Panc1 (cell line): ENCODE measurements around the gene ADORA1. TPM values are rescaled to one million over a fixed set of nuclear protein-coding genes. Genes with fewer than 3 reads are reported as not detected.

ENCODE experiments used
- ATAC-seq: fragments of 200-7000 bp; cut with Tn5 transposase; 2 replicates; pipeline ENCODE4 v1.9.1; 2020; ENCODE audit warnings: mild to moderate bottlenecking, moderate library complexity
- BruUV-seq: library from RNA; stranded (reverse); fragments of 400-500 nt; replicated peaks from 2 replicates; lab custom pipeline; 2021; lab: Mats Ljungman, UMichigan
- CTCF ChIA-PET: fragments of 300-600 bp; sonication (Branson Sonifier 250); formaldehyde crosslinking; loops from one replicate; lab custom pipeline; 2022; ENCODE audit warnings: antibody characterized with exemption; lab: Charles Lee
- POLR2A ChIA-PET: fragments of 300-600 bp; sonication (Branson Sonifier 250); formaldehyde crosslinking; loops from one replicate; lab custom pipeline; 2022; ENCODE audit warnings: antibody characterized with exemption; lab: Charles Lee
- DNase-seq: peaks from one replicate; pipeline ENCODE4 v3.0.0-alpha.2; 2010; ENCODE audit warnings: low read depth, low spot score
- H3K27ac ChIP-seq: 2 replicates; pipeline ENCODE4 v1.5.1; 2011; ENCODE audit warnings: mild to moderate bottlenecking, low read length, inconsistent platforms
- H3K27me3 ChIP-seq: fragments of 200-500 bp; sonication (Bioruptor generic); 2 replicates; pipeline ENCODE4 v1.6.0; 2014; ENCODE audit warnings: low read length, inconsistent platforms; ENCODE audit not compliant: control insufficient read depth, insufficient read depth
- H3K36me3 ChIP-seq: fragments of 200-500 bp; sonication (Bioruptor generic); 2 replicates; pipeline ENCODE4 v1.5.1; 2014; ENCODE audit warnings: inconsistent platforms, mild to moderate bottlenecking, low read length, moderate library complexity; ENCODE audit not compliant: control insufficient read depth, insufficient read depth
- H3K4me1 ChIP-seq: 2 replicates; pipeline ENCODE4 v1.5.1; 2011; ENCODE audit warnings: inconsistent platforms, mild to moderate bottlenecking, low read length, moderate library complexity; ENCODE audit not compliant: control insufficient read depth, insufficient read depth
- H3K4me3 ChIP-seq, 2 experiments: 2 replicates each; pipeline ENCODE4 v1.5.1; 2011 to 2012; ENCODE audit warnings: low read depth in 2 of 2, low read length in 2 of 2, mild to moderate bottlenecking in 2 of 2, inconsistent platforms in 1 of 2, moderate library complexity in 1 of 2
- H3K9me3 ChIP-seq: fragments of 200-500 bp; sonication (Bioruptor generic); 2 replicates; pipeline ENCODE4 v1.5.1; 2014; ENCODE audit warnings: low read depth, mild to moderate bottlenecking, inconsistent platforms, low read length, moderate library complexity; ENCODE audit not compliant: control insufficient read depth, insufficient read depth
- CTCF ChIP-seq: fragments of 450-650 bp; IDR thresholded peaks from 2 replicates; pipeline ENCODE4 v1.5.1; 2017; ENCODE audit warnings: mild to moderate bottlenecking
- POLR2AphosphoS5 ChIP-seq: IDR thresholded peaks from 2 replicates; pipeline ENCODE4 v1.6.1; 2012; ENCODE audit warnings: mild to moderate bottlenecking, low read depth, low read length, moderate library complexity
- REST ChIP-seq, 2 experiments: IDR thresholded peaks; 2 replicates each; pipeline ENCODE4 v1.6.1; 2011 to 2012; ENCODE audit warnings: low read depth in 2 of 2, control low read depth in 1 of 2, low read length in 1 of 2, mild to moderate bottlenecking in 1 of 2, moderate library complexity in 1 of 2; ENCODE audit not compliant: insufficient read depth in 1 of 2
- SIN3A ChIP-seq: IDR thresholded peaks from 2 replicates; pipeline ENCODE4 v1.6.1; 2012; ENCODE audit warnings: low read depth, mild to moderate bottlenecking, low read length, moderate library complexity, borderline replicate concordance; ENCODE audit not compliant: insufficient read depth
- TCF7L2 ChIP-seq: IDR thresholded peaks from 2 replicates; pipeline ENCODE4 v1.6.1; 2011; ENCODE audit warnings: mild to moderate bottlenecking, low read depth, low read length, inconsistent platforms
- in situ Hi-C: cut with HindIII; loops from 2 replicates; pipeline ENCODE4 v1.10.0; 2016; ENCODE audit warnings: low sequenced_read_pairs, low pct_unique_long_range_greater_than_20kb
- intact Hi-C: fragments of 100-400 bp; cut with micrococcal nuclease; formaldehyde crosslinking; loops from one replicate; pipeline ENCODE4 v1.10.0; 2022; ENCODE audit not compliant: unreplicated experiment
- total RNA-seq: library from RNA; stranded (reverse); gene quantifications from one replicate; pipeline ENCODE4 v1.2.1, GENCODE V29; 2021; ENCODE audit not compliant: unreplicated experiment

Gene ADORA1
- total RNA-seq, 1 experiment from 2014 or later, result 8.5 TPM

GRCh38 chr1:203189951-203190352 lies 62.4 kb downstream of the ADORA1 start:
- no peaks in the 10 kb centered on the region for H3K4me1 ChIP-seq
- no TSS peak for BruUV-seq
- no peak overlapping the region for H3K4me3 ChIP-seq
- no peak for TF ChIP-seq REST (IDR thresholded peaks at IDR 0.05; ENCODE audit: insufficient read depth in 1 of 2, low read depth in 2 of 2, low read length in 1 of 2)
- no peak for TF ChIP-seq SIN3A
- no peak for TF ChIP-seq TCF7L2
- TF ChIP-seq CTCF, result no peak
- TF ChIP-seq POLR2AphosphoS5, result no peak
- CTCF ChIA-PET, result no interaction called here
- H3K9me3 ChIP-seq, result no peaks in the 10 kb centered on the region
- POLR2A ChIA-PET, result no interaction called here
- in situ Hi-C loops, result no loop called here
- ATAC-seq (no peak), DNase-seq (no peak)
- H3K27ac ChIP-seq, result no peak overlapping the region
- intact Hi-C loops, result no loop called here
- peaks cover 2% of the 10 kb centered on the region; the same call in 1 of the 2 replicates for H3K27me3 ChIP-seq
- no peaks in the 10 kb centered on the region for H3K36me3 ChIP-seq

GRCh38 chr1:203190949-203191348 lies 63.4 kb downstream of the ADORA1 start:
- ChIA-PET POLR2A (no interaction called here), CTCF (no interaction called here)
- ATAC-seq (no peak), DNase-seq (no peak)
- no peak overlapping the region for H3K27ac ChIP-seq
- in situ Hi-C loops, result no loop called here
- no TSS peak for BruUV-seq
- no peak overlapping the region for H3K4me3 ChIP-seq
- no peaks in the 10 kb centered on the region for H3K4me1 ChIP-seq
- TF ChIP-seq TCF7L2 (no peak), SIN3A (no peak), CTCF (no peak)
- H3K9me3 ChIP-seq, result no peaks in the 10 kb centered on the region
- intact Hi-C loops, result no loop called here
- H3K36me3 ChIP-seq, result no peaks in the 10 kb centered on the region
- H3K27me3 ChIP-seq, result peaks cover 2% of the 10 kb centered on the region; the same call in 1 of the 2 replicates

GRCh38 chr1:203196371-203196770 lies 68.8 kb downstream of the ADORA1 start:
- Histone ChIP-seq H3K27me3 (peaks cover 6% of the 10 kb centered on the region; the same call in 1 of the 2 replicates), H3K9me3 (no peaks in the 10 kb centered on the region), H3K36me3 (no peaks in the 10 kb centered on the region), H3K27ac (no peak overlapping the region), H3K4me1 (no peaks in the 10 kb centered on the region), H3K4me3 (no peak overlapping the region)
- intact Hi-C loops (no loop called here), in situ Hi-C loops (no loop called here)
- CTCF ChIA-PET, result no interaction called here
- no peak for TF ChIP-seq SIN3A
- TF ChIP-seq POLR2AphosphoS5, result no peak
- no peak for TF ChIP-seq REST (IDR thresholded peaks at IDR 0.05; ENCODE audit: insufficient read depth in 1 of 2, low read depth in 2 of 2, low read length in 1 of 2)
- no peak for TF ChIP-seq CTCF
- no peak for TF ChIP-seq TCF7L2
- no peak for DNase-seq
- POLR2A ChIA-PET, result no interaction called here
- no peak for ATAC-seq
- no TSS peak for BruUV-seq
